Natural killer cell (primary cell): ENCODE measurements around the gene GLE1. TPM values are rescaled to one million over a fixed set of nuclear protein-coding genes. Genes with fewer than 3 reads are reported as not detected.

Experiments
- ATAC-seq, 3 donors: fragments of 150-1000 bp in 2 of 3; fragments of 200-7000 bp in 1 of 3; cut with Tn5 transposase; 1 replicate in 1 of 3; 2 replicates in 2 of 3; pipeline ENCODE4 v1.10.0; 2021; ENCODE audit warnings: mild to moderate bottlenecking in 2 of 3, moderate library complexity in 2 of 3
- DNase-seq, 2 donors: peaks; one replicate each; pipeline versions ENCODE4 v3.0.0 to v3.0.0-alpha.2; 2013 to 2021; ENCODE audit warnings: mixed read lengths in 1 of 2
- H3K27ac ChIP-seq: one replicate; pipeline ENCODE4 v1.5.1; 2013; ENCODE audit warnings: mild to moderate bottlenecking, low read length
- H3K27me3 ChIP-seq: one replicate; pipeline ENCODE4 v1.6.1; 2013; ENCODE audit warnings: low read length; ENCODE audit not compliant: control insufficient read depth, insufficient read depth
- H3K36me3 ChIP-seq: one replicate; pipeline ENCODE4 v1.6.1; 2013; ENCODE audit warnings: low read length; ENCODE audit not compliant: control insufficient read depth, insufficient read depth
- H3K4me1 ChIP-seq: one replicate; pipeline ENCODE4 v1.6.1; 2013; ENCODE audit warnings: low read length; ENCODE audit not compliant: control insufficient read depth, insufficient read depth
- H3K4me3 ChIP-seq: one replicate; pipeline ENCODE4 v1.5.1; 2013; ENCODE audit warnings: low read length
- H3K9me3 ChIP-seq: one replicate; pipeline ENCODE4 v1.6.1; 2013; ENCODE audit warnings: low read length; ENCODE audit not compliant: control insufficient read depth, insufficient read depth
- H3K27ac Mint-ChIP-seq, 2 donors: one replicate each; pipeline ENCODE4 v1.8.0; 2022; ENCODE audit warnings: mild to moderate bottlenecking in 2 of 2, mixed read lengths in 2 of 2, moderate library complexity in 1 of 2
- H3K27me3 Mint-ChIP-seq, 2 donors: one replicate each; pipeline ENCODE4 v1.8.0; 2022; ENCODE audit warnings: low read depth in 2 of 2, mixed read lengths in 2 of 2
- H3K36me3 Mint-ChIP-seq: one replicate; pipeline ENCODE4 v1.8.0; 2022; ENCODE audit warnings: mixed read lengths
- H3K4me1 Mint-ChIP-seq, 2 donors: one replicate each; pipeline ENCODE4 v1.8.0; 2022; ENCODE audit warnings: mixed read lengths in 2 of 2
- H3K4me3 Mint-ChIP-seq: one replicate; pipeline ENCODE4 v1.8.0; 2022; ENCODE audit warnings: mild to moderate bottlenecking, moderate library complexity, mixed read lengths
- H3K9me3 Mint-ChIP-seq, 2 donors: one replicate each; pipeline ENCODE4 v1.8.0; 2022; ENCODE audit warnings: mixed read lengths in 2 of 2
- WGBS: methylation state at CpG from one replicate; pipeline ENCODE4 v1.1.7; 2013; ENCODE audit warnings: missing lambda C conversion rate; ENCODE audit not compliant: insufficient coverage; 5-methylcytosine and 5-hydroxymethylcytosine counted together
- intact Hi-C: fragments of 100-400 bp; cut with micrococcal nuclease; formaldehyde crosslinking; loops from one replicate; pipeline ENCODE4 v1.14.2; 2022
- total RNA-seq, 4 donors: library from RNA; stranded (reverse); fragments of 120-200 nt in 1 of 4; gene quantifications; one replicate each; pipeline versions ENCODE4 v1.2.3 to v1.2.4, GENCODE V29; 2013 to 2022
- TF ChIP-seq, protein P1 (sequence below): fragments of 200-600 bp; IDR thresholded peaks from one replicate; pipeline ENCODE4 v1.8.0; 2022; ENCODE audit warnings: antibody characterized with exemption

The GLE1 gene
- total RNA-seq, 3 donors from 2014 or later (not counting 1 experiment from before 2014, with no cell fraction given) = 21.2 to 33.3 (median 23.3) TPM

- Mint-ChIP-seq H3K9me3 (no peaks in the 10 kb centered on the region), H3K27ac (peak overlapping the region in 1 of 2 donors; percentile 94), H3K27me3 (no peaks in the 10 kb centered on the region), H3K4me1 (peaks cover 30 to 33% of the 10 kb centered on the region in 2 donors), H3K4me3 (peak overlapping the region; percentile 93), H3K36me3 (no peaks in the 10 kb centered on the region)
- DNase-seq = peak in 1 of 2 donors; percentile 45
- Histone ChIP-seq H3K4me3 (peak overlapping the region; percentile 68), H3K27ac (peak overlapping the region; percentile 88), H3K9me3 (no peaks in the 10 kb centered on the region), H3K27me3 (no peaks in the 10 kb centered on the region), H3K36me3 (no peaks in the 10 kb centered on the region), H3K4me1 (peaks cover 29% of the 10 kb centered on the region)
- TF ChIP-seq, protein P1, sequence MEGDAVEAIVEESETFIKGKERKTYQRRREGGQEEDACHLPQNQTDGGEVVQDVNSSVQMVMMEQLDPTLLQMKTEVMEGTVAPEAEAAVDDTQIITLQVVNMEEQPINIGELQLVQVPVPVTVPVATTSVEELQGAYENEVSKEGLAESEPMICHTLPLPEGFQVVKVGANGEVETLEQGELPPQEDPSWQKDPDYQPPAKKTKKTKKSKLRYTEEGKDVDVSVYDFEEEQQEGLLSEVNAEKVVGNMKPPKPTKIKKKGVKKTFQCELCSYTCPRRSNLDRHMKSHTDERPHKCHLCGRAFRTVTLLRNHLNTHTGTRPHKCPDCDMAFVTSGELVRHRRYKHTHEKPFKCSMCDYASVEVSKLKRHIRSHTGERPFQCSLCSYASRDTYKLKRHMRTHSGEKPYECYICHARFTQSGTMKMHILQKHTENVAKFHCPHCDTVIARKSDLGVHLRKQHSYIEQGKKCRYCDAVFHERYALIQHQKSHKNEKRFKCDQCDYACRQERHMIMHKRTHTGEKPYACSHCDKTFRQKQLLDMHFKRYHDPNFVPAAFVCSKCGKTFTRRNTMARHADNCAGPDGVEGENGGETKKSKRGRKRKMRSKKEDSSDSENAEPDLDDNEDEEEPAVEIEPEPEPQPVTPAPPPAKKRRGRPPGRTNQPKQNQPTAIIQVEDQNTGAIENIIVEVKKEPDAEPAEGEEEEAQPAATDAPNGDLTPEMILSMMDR = no peak
- WGBS = 2% methylated on average over 21 of the region's 22 CpGs
- no peak for ATAC-seq
- intact Hi-C loops = loop anchor here (1.0 to 2.0 kb wide), 4 partner anchors 40 to 113 kb away; partner anchors contain the start of genes GLE1 and ODF2
These were observed 47.2 kb downstream of the GLE1 start for GRCh38 chr9:128551657-128552152.

DNA sequence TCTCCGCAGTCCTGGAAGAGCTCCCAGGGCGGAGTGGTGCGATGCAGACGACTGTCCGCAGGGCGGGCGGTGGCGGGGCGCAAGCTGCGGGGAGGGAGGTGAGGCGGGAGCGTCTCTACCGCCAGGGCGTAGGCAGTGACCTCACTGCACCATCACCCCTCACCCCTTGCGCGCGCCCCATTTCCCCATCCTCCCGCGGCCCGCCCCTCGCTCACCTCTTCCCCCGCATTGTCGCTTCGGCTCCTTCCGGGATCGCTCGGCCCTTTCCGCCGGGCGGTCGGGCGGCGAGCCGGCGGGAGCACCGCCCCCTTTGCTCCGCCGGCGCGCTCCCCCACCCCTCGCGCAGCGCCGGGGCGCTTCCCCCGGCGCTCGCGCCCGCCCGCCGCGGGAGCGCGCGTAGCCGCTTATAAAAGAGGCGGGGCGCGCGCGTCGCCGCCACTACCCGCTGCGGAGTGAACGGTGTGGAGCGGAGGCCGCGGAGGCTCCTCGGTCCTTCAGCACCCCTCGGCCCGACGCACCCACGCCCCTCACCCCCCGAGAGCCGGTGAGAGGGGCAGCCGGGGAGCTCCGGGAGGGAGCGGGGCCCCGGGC is 47.7 kb downstream of the GLE1 start, which contains the start of gene SPTAN1:
Gene SPTAN1 (plus strand): TSS at position 435 of the 591 bp plus-strand sequence. CDS start 14,154 bp downstream, outside the sequence.
- peak within 1 kb of the TSS; percentile 68 for H3K4me3 ChIP-seq
- no peaks in the 10 kb centered on the region for H3K9me3 ChIP-seq
- H3K36me3 ChIP-seq = no peaks in the 10 kb centered on the region
- TF ChIP-seq, protein P1 = no peak
- Mint-ChIP-seq H3K36me3 (no peaks in the 10 kb centered on the region), H3K27ac (peak within 1 kb of the TSS in 1 of 2 donors; percentile 94), H3K4me1 (peaks cover 36 to 38% of the 10 kb centered on the region in 2 donors), H3K4me3 (peak within 1 kb of the TSS; percentile 93), H3K9me3 (no peaks in the 10 kb centered on the region), H3K27me3 (no peaks in the 10 kb centered on the region)
- peak; percentile 86 to 94 (median 87) for ATAC-seq
- H3K27me3 ChIP-seq = no peaks in the 10 kb centered on the region
- peak within 1 kb of the TSS; percentile 88 for H3K27ac ChIP-seq
- DNase-seq = peak; percentile 92 to 97
- intact Hi-C loops = loop anchor here (1.0 to 2.0 kb wide), 3 partner anchors 47 to 113 kb away; partner anchors contain the start of genes GLE1 and ODF2
- under 1% methylated on average over 81 of the region's 81 CpGs for WGBS
- H3K4me1 ChIP-seq = peaks cover 29% of the 10 kb centered on the region

- no peaks in the 10 kb centered on the region for H3K9me3 Mint-ChIP-seq
- no peak overlapping the region for H3K4me3 Mint-ChIP-seq
- whole genome bisulfite sequencing = under 1% methylated on average over 59 of the region's 59 CpGs
- TF ChIP-seq, protein P1 = no peak
- Histone ChIP-seq H3K27me3 (no peaks in the 10 kb centered on the region), H3K4me3 (peak overlapping the region; percentile 56), H3K9me3 (no peaks in the 10 kb centered on the region), H3K27ac (peak overlapping the region; percentile 38), H3K36me3 (no peaks in the 10 kb centered on the region), H3K4me1 (peaks cover 29% of the 10 kb centered on the region)
- peaks cover 38 to 42% of the 10 kb centered on the region in 2 donors for H3K4me1 Mint-ChIP-seq
- H3K27ac Mint-ChIP-seq = no peak overlapping the region
- intact Hi-C loops = loop anchor here (1.0 to 2.0 kb wide), 3 partner anchors 48 to 114 kb away; partner anchors contain the start of genes GLE1 and ODF2
- H3K27me3 Mint-ChIP-seq = no peaks in the 10 kb centered on the region
- H3K36me3 Mint-ChIP-seq = no peaks in the 10 kb centered on the region
- peak; percentile 6 to 11 (median 8) for ATAC-seq
- DNase-seq = peak in 1 of 2 donors; percentile 66
These were observed 48.4 kb downstream of the GLE1 start for GRCh38 chr9:128552744-128553440.
